ENCODE results near the gene ANXA4. TPM values are rescaled to one million over a fixed set of nuclear protein-coding genes. Genes with fewer than 3 reads are reported as not detected.

The ANXA4 gene
- total and polyA plus RNA-seq, 4 donors = 17.6 to 135 (median 59.4) TPM

DNA sequence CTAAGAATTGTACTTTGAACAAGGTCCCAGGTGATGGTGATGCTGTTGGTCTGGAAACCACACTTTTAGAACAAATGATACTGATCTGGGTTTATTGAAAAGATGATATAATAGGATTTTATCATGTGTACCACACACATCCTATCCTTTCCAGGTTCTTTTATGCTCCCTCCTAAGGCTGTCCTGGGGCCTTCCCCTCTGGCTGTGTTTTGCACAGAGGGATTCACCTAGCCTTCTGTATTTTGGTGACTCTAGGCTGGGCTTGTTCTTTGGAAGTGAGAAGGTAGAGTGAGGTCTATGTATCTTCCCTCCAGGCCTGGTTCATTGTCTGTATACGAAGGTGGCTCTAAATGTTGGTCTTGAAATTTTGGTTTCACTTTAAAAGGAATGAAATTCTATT, 12.7 kb downstream of the ANXA4 start:
- peak overlapping the region in 1 of 2 donors; percentile 53 for H3K9ac ChIP-seq (ENCODE audit: low read depth in 1 of 2, low read length in 2 of 2)
- DNase-seq (ENCODE audit: low spot score) = no peak

DNA sequence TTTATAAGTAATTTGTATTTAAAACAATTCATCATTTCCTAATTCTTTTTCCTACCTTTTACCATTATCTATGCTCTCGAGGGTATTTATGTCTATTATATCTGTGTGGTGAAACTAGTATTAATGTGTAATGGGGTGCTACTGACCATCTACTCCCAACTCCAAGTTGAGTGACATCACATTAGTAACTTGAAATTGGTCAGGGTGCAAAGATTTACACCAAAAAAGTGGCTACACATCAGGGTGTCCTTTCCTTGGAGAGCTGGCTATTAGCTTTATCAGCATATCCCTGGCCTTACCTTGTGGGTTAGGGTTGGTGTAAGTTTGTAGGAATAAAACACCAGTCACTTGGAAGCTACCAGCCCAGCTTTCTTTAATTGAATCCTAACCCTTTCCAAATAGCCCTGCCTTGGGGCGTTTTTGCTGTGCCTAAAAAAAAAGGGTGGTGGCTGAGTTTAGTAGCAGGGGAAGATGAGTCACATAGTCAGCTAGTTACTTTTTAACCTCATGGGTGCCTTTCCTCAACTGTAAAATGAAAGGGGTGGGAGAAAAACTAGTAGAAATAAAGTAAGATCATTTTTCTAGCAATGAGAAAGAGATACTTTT, 14.0 kb downstream of the ANXA4 start:
- Histone ChIP-seq H3K4me3 (ENCODE audit: low read depth in 1 of 3, low read length in 3 of 3) (no peak overlapping the region), H3K27ac (ENCODE audit: low read depth in 1 of 2, low read length in 2 of 2) (no peak overlapping the region), H3K9me3 (ENCODE audit: control insufficient read depth in 4 of 4, low read length in 3 of 4) (no peaks in the 10 kb centered on the region), H3K36me3 (ENCODE audit: control insufficient read depth in 4 of 4, insufficient read depth in 3 of 4, low read depth in 1 of 4, low read length in 3 of 4) (peaks cover 0 to 5% (median 2%) of the 10 kb centered on the region in 4 donors), H3K27me3 (ENCODE audit: control insufficient read depth in 4 of 4, insufficient read depth in 4 of 4, low read length in 3 of 4) (no peaks in the 10 kb centered on the region), H3K9ac (ENCODE audit: low read depth in 1 of 2, low read length in 2 of 2) (no peak overlapping the region), H3K4me1 (ENCODE audit: control insufficient read depth in 4 of 4, insufficient read depth in 4 of 4, low read length in 3 of 4) (peaks cover 14 to 41% (median 27%) of the 10 kb centered on the region in 4 donors)
- peak; percentile 36 to 89 for TF ChIP-seq JUND (IDR thresholded peaks at IDR 0.05)
- peak in 1 of 2 donors; percentile 9 for TF ChIP-seq RXRA (IDR thresholded peaks at IDR 0.05)
- TF ChIP-seq RAD21 (IDR thresholded peaks at IDR 0.05) = peak in 1 of 2 donors; percentile 11
- TF ChIP-seq, protein P1, sequence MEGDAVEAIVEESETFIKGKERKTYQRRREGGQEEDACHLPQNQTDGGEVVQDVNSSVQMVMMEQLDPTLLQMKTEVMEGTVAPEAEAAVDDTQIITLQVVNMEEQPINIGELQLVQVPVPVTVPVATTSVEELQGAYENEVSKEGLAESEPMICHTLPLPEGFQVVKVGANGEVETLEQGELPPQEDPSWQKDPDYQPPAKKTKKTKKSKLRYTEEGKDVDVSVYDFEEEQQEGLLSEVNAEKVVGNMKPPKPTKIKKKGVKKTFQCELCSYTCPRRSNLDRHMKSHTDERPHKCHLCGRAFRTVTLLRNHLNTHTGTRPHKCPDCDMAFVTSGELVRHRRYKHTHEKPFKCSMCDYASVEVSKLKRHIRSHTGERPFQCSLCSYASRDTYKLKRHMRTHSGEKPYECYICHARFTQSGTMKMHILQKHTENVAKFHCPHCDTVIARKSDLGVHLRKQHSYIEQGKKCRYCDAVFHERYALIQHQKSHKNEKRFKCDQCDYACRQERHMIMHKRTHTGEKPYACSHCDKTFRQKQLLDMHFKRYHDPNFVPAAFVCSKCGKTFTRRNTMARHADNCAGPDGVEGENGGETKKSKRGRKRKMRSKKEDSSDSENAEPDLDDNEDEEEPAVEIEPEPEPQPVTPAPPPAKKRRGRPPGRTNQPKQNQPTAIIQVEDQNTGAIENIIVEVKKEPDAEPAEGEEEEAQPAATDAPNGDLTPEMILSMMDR (IDR thresholded peaks at IDR 0.05; ENCODE audit: low read depth, low read length, missing input control) = no peak
- DNase-seq (ENCODE audit: low spot score) = no peak
- WGBS = 52% methylated on average over 2 of the region's 2 CpGs

More for the DNA sequence above, 12.7 kb downstream of the ANXA4 start:
- peaks cover 0 to 5% (median 2%) of the 10 kb centered on the region in 4 donors for H3K36me3 ChIP-seq (ENCODE audit: control insufficient read depth in 4 of 4, insufficient read depth in 3 of 4, low read depth in 1 of 4, low read length in 3 of 4)
- TF ChIP-seq RAD21 (IDR thresholded peaks at IDR 0.05) (no peak), FOXA1 (IDR thresholded peaks at IDR 0.05) (no peak), GABPA (IDR thresholded peaks at IDR 0.05 in 1 of 2, conservative IDR thresholded peaks at IDR 0.05 in 1 of 2) (no peak), RXRA (IDR thresholded peaks at IDR 0.05) (no peak), YY1 (IDR thresholded peaks at IDR 0.05) (no peak), FOXA2 (IDR thresholded peaks at IDR 0.05) (no peak)
- TF ChIP-seq, protein P2, sequence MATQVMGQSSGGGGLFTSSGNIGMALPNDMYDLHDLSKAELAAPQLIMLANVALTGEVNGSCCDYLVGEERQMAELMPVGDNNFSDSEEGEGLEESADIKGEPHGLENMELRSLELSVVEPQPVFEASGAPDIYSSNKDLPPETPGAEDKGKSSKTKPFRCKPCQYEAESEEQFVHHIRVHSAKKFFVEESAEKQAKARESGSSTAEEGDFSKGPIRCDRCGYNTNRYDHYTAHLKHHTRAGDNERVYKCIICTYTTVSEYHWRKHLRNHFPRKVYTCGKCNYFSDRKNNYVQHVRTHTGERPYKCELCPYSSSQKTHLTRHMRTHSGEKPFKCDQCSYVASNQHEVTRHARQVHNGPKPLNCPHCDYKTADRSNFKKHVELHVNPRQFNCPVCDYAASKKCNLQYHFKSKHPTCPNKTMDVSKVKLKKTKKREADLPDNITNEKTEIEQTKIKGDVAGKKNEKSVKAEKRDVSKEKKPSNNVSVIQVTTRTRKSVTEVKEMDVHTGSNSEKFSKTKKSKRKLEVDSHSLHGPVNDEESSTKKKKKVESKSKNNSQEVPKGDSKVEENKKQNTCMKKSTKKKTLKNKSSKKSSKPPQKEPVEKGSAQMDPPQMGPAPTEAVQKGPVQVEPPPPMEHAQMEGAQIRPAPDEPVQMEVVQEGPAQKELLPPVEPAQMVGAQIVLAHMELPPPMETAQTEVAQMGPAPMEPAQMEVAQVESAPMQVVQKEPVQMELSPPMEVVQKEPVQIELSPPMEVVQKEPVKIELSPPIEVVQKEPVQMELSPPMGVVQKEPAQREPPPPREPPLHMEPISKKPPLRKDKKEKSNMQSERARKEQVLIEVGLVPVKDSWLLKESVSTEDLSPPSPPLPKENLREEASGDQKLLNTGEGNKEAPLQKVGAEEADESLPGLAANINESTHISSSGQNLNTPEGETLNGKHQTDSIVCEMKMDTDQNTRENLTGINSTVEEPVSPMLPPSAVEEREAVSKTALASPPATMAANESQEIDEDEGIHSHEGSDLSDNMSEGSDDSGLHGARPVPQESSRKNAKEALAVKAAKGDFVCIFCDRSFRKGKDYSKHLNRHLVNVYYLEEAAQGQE (IDR thresholded peaks at IDR 0.05) = no peak
- H3K4me3 ChIP-seq (ENCODE audit: low read depth in 1 of 3, low read length in 3 of 3) = no peak overlapping the region
- no peaks in the 10 kb centered on the region for H3K9me3 ChIP-seq (ENCODE audit: control insufficient read depth in 4 of 4, low read length in 3 of 4)
- WGBS = 42% methylated on average over 1 of the region's 1 CpG
- H3K27ac ChIP-seq (ENCODE audit: low read depth in 1 of 2, low read length in 2 of 2) = peak overlapping the region in 1 of 2 donors; percentile 53
- H3K27me3 ChIP-seq (ENCODE audit: control insufficient read depth in 4 of 4, insufficient read depth in 4 of 4, low read length in 3 of 4) = no peaks in the 10 kb centered on the region
- peaks cover 14 to 49% (median 29%) of the 10 kb centered on the region in 4 donors for H3K4me1 ChIP-seq (ENCODE audit: control insufficient read depth in 4 of 4, insufficient read depth in 4 of 4, low read length in 3 of 4)

DNA sequence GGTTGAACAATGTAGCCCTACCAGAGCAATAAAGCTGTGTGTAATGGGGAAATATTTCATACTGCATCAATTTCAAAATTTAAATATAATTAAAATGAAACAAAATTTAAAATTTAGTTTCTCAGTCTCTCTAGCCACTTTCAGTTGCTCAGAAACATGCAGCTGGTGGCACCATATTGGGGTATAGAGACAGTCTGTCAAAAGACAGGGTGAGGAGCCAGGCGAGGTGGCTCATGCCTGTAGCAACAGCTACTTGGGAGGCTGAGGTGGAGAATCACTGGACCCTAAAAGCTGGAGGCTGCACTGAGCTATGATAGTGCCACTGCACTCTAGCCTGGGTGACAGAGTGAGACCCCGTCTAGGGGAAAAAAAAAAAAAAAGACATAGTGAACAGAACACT, 20.1 kb downstream of the ANXA4 start:
- WGBS = 96% methylated on average over 2 of the region's 2 CpGs
- DNase-seq (ENCODE audit: low spot score) = no peak
- no peak overlapping the region for H3K9ac ChIP-seq (ENCODE audit: low read depth in 1 of 2, low read length in 2 of 2)
- peaks cover 0 to 10% (median 3%) of the 10 kb centered on the region in 4 donors for H3K36me3 ChIP-seq (ENCODE audit: control insufficient read depth in 4 of 4, insufficient read depth in 3 of 4, low read depth in 1 of 4, low read length in 3 of 4)
- peaks cover 0 to 19% (median 6%) of the 10 kb centered on the region in 4 donors for H3K4me1 ChIP-seq (ENCODE audit: control insufficient read depth in 4 of 4, insufficient read depth in 4 of 4, low read length in 3 of 4)
- H3K27ac ChIP-seq (ENCODE audit: low read depth in 1 of 2, low read length in 2 of 2) = no peak overlapping the region
- H3K9me3 ChIP-seq (ENCODE audit: control insufficient read depth in 4 of 4, low read length in 3 of 4) = no peaks in the 10 kb centered on the region
- no peaks in the 10 kb centered on the region for H3K27me3 ChIP-seq (ENCODE audit: control insufficient read depth in 4 of 4, insufficient read depth in 4 of 4, low read length in 3 of 4)
- no peak overlapping the region for H3K4me3 ChIP-seq (ENCODE audit: low read depth in 1 of 3, low read length in 3 of 3)
- TF ChIP-seq YY1 (IDR thresholded peaks at IDR 0.05) = no peak
- TF ChIP-seq SP1 (IDR thresholded peaks at IDR 0.05) = no peak
- no peak for TF ChIP-seq TAF1 (conservative IDR thresholded peaks at IDR 0.05)
- TF ChIP-seq HNF4A (conservative IDR thresholded peaks at IDR 0.05) = no peak
- TF ChIP-seq, protein P2 (IDR thresholded peaks at IDR 0.05) = no peak
- TF ChIP-seq GABPA (IDR thresholded peaks at IDR 0.05 in 1 of 2, conservative IDR thresholded peaks at IDR 0.05 in 1 of 2) = no peak
- TF ChIP-seq, protein P3, sequence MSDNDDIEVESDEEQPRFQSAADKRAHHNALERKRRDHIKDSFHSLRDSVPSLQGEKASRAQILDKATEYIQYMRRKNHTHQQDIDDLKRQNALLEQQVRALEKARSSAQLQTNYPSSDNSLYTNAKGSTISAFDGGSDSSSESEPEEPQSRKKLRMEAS (IDR thresholded peaks at IDR 0.05) = no peak
- TF ChIP-seq, protein P1 (IDR thresholded peaks at IDR 0.05; ENCODE audit: low read depth, low read length, missing input control) = no peak
- TF ChIP-seq FOXA1 (IDR thresholded peaks at IDR 0.05) = no peak
- no peak for TF ChIP-seq EGR1 (IDR thresholded peaks at IDR 0.05; ENCODE audit: low read depth in 2 of 2)
- no peak for TF ChIP-seq FOXA2 (IDR thresholded peaks at IDR 0.05)
- TF ChIP-seq RXRA (IDR thresholded peaks at IDR 0.05) = no peak

All from liver (tissue), 9 donors.